ENCODE results near the gene HNRNPF.

HNRNPF gene

DNA sequence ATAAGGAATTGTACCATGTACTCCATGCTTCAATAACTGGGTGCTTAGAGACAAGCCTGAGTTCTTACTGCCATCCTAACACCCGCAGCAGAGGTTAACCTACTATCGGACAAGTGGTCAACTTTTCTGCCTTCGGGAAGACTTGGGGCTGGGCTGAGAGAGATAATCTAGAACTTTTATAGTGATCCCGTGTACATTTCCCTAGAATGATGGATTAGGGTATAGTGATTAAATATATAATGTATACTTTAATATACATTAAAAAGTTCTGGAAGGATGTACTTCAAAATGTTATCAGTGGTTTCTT lies 12.2 kb upstream of the HNRNPF start:
- no peak for DNase-seq (ENCODE audit: low spot score)

DNA sequence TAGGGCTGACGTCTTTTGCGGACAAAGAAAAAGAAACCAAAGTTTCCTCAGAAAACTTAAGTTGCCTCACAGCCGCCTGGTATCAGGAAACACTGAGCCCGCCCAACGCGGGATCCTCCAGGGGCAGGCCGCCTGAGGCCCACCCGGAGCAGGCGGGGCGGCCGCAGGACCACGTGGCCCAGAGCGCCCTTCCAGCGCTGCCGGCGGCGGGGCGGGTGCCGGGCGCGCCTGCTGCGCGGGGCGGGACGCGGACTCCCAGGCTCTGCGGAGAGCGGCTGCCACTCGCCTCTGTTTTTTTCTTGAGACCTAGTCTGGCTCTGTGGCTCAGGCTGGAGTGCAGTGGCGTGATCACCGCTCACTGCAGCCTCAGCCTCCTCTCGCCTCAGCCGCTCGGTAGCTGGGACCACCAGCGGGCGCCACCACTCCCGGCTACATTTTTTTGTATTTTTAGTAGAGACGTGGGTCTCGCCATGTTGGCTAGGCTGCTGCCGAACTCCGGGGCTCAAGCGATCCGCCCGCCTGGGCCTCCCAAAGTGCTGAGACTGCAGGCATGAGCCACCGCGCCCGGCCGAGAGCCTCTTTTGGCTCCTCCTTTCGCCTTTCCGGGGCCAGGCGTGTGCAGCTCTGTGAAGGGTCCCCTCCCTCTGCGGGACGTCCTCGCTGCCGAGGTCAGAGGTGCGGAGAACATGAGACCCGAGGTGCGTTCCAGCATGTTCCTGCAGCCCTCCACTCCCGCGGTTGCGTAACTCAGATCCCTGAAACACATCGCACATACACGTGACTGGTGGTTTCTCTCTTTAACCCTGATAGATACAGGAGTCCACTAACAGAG lies 11.6 kb upstream of the HNRNPF start:
- peak; percentile 92 for DNase-seq (ENCODE audit: low spot score)

DNA sequence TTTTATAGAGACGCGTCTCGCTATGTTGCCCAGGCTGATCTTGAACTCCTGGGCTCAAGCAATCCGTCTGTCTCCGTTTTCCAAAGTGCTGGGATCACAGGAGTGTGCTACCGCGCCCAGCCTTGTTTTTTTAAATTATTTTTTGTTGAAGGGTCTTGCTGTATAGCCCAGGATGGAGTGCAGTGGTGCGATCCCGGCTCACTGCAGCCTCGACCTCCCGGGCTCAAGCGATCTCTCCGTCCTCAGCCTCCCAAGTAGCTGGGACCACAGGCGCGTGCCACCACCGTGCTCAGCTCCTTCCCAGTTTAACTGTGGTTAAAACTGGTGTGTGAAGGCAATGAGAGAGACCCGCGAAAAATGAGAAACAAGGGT lies 11.0 kb upstream of the HNRNPF start:
- no peak for DNase-seq (ENCODE audit: low spot score)

DNA sequence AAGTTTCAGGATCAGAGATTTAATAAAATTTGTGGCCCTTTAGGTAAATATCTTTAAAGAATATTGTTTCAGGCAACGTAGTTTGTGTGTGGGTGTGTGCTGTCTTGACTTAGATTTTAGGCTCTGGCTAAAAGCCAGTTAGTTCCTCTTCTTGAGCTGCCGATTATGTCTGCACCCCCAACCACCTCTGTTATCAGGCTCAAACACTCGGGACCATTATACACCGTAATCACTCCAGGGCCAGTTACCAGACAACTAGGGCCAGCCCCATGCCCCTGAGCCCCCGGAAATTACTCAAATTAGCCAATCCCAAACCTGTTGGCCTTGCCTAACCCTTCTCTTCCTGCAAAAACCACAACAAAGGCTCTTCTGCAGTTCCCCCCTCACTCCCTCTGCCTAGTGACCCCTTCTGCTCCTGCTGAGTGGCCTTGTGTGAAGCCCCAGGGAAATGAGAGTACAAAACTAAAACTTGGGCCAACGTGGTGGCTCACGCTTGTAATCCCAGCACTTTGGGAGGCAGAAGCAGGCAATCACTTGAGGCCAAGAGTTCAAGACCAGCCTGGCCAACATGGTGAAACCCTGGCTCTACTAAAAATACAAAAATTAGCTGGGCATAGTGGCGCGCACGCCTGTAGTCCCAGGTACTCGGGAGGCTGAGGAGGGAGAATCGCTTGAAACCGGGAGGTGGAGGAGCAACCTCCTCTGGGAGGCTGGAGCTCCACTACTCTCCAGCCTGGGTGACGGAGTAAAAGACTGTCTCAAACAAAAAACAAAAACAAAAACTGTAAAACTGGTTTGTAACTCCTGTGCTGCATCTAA lies 9.2 kb upstream of the HNRNPF start:
- no peak for DNase-seq (ENCODE audit: low spot score)

DNA sequence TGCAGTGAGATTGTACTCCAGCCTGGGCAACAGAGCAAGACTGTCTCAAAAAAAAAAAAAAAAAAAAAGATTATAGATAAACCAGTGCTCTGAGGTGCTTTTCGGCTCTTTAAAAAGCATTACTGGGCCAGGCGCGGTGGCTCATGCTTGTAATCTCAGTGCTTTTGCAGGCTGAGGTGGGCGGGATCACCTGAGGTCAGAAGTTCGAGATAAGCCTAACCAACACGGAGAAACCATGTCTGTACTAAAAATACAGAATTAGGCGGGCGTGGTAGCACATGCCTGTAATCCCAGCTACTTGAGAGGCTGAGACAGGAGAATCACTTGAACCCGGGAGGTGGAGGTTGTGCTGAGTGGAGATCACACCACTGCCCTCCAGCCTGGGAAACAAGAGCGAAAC lies 6.6 kb upstream of the HNRNPF start:
- DNase-seq (ENCODE audit: low spot score): no peak

DNA sequence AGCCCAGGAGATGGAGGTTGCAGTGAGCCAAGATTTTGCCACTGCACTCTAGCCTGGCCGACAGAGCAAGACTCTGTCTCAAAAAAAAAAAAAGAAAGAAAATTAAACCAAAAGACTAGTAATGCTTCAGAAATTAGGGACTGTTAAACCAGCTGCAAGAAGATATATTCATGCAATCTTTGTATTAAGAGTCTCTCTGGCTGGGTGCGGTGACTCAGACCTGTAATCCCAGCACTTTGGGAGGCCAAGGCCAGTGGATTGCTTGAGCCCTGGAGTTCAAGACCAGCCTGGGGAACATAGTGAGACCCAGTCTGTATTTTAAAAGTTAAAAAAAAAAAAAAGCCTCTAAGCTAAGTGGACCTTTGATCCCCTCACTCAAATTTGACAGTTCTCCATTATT lies 2.5 kb upstream of the HNRNPF start:
- no peak for DNase-seq (ENCODE audit: low spot score)

DNA sequence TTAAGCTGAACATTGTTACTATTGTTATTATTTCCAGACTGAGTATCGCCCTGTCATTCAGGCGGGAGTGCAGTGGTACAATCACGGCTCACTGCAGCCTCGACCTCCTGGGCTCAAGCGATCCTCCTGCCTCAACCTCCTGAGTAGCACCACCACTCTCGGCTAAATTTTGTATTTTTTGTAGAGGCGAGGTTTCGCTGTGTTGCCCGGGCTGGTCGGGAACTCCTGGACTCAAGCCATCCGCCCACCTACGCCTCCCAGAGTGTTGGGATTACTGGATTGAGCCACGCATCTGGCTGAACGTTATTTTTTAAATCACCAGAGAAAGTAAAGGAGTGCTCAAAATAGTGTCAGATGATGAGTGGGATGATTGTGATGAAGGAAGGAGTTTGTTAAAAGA lies 1.4 kb upstream of the HNRNPF start:
- no peak for DNase-seq (ENCODE audit: low spot score)

DNA sequence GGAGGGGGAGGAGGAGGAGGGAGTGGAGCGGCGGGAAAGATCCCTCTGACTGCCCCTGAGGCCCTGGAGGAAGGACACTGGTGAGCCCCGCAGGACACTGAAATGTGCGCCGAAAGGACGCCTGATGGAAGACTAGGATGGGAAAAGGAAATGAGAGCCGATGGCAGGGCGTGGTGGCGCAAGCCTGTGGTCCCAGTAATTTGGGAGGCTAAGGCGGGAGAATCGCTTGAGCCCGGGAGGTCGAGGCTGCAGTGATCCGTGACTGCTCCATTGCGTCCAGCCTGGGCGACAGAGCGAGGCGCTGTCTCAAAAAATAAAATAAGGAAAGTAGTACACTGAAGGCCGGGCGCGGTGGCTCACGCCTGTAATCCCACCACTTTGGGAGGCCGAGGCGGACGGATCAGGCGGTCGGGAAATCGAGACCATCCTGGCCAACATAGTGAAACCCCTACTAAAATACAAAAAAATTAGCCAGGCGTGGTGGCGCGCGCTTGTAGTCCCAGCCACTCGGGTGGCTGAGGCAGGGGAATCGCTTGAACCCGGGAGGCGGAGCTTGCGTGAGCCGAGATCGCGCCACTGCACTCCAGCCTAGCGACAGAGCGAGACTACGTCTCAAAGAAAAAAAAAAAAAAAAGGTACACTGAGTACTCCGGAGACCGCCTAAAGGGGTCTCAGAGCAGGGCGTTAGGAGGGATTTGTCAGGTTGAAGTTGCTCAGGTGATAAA lies 561 bp upstream of the HNRNPF start:
- DNase-seq (ENCODE audit: low spot score): no peak

DNA sequence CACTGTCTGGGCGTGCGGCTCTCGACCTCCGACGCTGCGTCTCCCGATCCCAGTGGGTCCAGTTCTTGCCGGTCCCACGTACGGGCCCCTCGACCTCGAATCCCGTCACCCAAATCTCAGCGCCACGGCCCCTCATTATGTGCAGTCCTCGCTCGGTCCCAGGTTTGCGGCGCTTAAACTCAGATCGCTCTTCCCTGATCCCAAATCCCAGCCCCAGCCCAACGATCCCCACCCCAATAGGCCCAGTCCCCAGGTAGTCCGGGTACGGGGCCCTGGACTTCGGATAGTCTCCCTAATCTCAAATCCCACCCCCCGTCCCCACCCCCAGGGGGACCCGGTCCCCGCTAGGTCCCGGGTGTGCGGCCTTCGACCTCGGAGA lies 666 bp downstream of the HNRNPF start:
- no peak for DNase-seq (ENCODE audit: low spot score)

DNA sequence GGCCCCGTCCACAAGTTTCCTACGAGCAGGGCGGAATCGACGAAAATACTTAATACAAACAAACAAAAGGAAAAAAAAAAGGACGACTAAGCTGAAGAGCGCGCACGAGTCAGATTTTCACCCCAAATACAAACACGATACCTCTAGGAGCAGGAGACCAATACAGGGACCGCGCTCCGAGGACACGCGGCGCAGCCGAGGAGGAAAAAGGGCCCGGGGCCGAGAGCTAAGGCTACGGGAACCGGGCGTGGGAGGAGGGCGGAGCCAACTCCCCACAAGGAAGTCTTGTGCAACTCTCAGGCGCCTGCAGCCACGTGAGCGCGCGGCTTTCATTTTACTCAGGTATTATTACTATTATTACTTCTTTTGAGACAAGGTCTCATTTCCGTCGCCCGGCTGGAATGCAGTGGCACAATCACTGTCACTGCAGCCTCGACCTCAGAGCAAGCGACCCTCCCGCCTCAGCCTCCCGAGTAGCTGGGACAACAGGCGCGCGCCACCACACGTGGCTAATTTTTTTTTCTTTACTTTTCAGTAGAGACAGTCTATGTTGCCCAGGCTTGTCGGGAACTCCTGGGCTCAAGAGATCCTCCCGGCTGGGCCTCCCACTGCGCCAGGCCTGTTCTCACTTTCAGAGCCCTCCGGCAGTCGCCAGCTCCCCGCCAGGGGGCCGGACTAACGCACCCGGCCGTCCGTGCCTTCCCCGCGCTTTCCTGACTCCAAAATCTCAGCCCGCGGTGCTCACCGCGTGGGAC lies 1.2 kb downstream of the HNRNPF start:
- DNase-seq (ENCODE audit: low spot score): peak; percentile 91

DNA sequence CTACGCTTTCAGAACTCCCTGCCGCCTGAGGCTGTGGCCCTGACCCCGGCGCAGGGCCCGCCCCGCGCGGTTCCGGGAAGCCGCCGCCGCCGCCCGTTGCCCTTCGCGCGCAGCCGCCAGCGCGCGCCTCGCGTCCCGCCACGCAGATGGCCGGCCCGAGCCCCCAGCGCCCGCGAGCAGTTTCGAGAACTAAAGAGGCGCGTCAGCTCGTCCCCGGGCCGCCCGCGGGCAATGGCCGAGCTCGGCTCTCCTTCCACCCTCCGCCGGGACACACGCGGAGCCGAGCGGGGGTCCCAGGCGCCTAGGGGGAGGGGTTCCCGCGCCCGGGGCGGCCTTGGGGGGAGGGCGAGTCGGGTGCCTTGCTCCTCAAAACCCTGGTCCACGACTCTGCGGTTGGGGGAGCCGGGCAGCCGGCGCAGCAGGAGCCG lies 1.8 kb downstream of the HNRNPF start:
- DNase-seq (ENCODE audit: low spot score): peak; percentile 85

DNA sequence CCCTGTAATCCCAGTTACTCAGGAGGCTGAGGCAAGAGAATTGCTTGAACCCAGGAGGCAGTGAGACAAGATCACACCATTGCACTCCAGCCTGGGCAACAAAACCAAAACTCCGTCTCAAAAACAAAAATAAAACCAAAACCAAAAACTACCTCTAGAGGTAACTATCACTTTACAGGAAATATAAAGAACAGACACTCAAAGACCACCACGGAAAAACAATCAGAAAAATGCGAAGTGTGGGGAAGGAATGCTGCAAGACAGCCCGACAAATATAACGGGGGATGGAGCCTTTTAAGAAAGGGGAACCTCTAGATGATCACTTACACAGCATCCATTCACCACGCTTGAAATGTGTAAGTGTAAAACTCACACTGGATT lies 4.3 kb downstream of the HNRNPF start:
- DNase-seq (ENCODE audit: low spot score): no peak

DNA sequence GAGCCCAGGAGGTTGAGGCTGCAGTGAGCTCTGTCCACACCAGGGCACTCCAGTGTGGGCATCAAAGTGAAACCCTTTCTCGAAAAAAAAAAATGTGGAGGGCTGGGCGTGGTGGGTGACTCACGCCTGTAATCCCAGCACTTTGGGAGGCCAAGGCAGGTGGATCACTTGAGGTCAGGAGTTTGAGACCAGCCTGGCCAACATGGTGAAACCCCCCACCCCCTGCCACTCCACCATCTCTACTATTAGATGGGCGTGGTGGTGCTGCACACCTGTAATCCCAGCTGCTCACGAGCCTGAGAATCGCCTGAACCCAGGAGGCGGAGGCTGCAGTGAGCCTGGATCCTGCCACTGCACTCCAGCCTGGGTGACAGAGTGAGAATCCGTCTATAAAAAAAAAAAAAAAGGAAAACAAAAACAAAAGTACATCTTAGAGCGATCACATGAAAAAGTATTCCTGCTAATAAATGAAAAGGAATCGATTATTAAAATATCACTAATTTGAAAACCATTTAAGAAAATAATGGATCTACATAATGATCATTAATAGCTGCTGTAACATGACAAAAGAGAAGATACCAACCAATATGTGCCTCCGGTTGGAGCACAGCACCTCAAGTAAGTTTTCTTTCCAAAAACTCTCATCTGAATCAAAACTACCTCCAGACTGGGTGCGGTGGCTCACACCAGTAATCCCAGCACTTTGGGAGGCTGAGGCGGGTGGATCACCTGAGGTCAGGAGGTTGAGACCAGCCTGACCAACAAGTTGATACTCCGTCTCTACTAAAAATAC lies 4.9 kb downstream of the HNRNPF start:
- DNase-seq (ENCODE audit: low spot score): no peak

DNA sequence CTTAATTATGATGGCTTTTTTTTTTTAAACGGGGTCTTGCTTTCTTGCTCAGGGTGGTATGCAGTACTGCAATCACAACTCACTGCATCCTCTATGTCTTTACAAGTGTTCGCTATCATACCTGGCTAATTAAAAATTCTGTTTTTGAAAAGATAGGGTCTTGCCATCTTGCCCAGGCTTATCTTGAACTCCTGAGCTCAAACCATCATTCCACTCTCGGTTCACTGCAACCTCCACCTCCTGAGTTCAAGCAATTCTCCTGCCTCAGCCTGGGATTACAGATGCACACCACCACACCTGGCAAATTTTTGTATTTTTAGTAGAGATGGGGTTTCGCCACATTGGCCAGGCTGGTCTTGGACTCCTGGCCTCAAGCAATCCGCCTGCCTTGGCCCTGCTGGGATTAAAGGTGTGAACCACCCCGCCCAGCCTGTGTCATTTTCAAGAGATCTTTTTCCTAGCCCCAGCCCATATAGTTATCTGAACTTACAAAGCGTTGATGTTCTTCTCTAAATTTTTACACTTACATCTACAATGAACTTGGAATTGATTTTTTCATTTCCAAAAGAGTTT lies 6.0 kb downstream of the HNRNPF start:
- no peak for DNase-seq (ENCODE audit: low spot score)

DNA sequence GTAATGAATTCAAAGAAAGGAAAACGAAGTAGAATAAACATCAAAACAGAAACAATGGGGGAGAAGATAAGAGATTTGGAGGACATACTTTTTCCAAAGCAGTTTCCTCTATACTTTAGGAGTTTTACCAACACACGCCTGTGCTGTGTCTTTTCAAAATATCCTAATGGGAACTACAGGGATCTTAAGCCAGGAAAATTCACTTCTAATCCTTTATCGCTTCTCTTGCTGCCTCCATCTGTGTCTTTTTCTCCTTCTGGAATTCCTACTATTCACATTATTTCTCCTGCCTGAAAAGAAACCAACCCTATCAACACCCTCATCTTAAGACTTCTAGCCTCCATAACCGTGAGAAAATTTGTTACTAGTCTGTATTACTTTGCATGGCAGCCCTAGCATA lies 6.8 kb downstream of the HNRNPF start:
- no peak for DNase-seq (ENCODE audit: low spot score)

DNA sequence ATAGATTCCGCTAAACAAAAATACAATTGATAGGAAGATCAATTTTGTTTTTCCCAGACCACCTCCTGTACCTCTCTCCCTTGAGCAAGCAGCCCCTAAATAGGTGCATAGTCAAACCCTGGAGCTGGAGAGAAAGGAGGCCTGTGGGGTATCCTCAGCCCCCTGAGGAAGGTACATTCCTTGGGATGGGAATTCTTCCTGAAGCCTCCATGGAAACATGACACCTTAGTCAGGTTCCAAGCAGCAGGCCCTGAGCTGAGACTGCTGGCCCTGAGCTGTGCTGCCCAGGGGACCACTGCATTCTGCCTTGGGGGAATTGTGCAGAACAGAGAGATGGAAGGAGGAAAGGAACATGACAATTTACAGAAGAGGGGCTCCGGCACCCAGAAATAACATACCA lies 7.4 kb downstream of the HNRNPF start:
- no peak for DNase-seq (ENCODE audit: low spot score)

DNA sequence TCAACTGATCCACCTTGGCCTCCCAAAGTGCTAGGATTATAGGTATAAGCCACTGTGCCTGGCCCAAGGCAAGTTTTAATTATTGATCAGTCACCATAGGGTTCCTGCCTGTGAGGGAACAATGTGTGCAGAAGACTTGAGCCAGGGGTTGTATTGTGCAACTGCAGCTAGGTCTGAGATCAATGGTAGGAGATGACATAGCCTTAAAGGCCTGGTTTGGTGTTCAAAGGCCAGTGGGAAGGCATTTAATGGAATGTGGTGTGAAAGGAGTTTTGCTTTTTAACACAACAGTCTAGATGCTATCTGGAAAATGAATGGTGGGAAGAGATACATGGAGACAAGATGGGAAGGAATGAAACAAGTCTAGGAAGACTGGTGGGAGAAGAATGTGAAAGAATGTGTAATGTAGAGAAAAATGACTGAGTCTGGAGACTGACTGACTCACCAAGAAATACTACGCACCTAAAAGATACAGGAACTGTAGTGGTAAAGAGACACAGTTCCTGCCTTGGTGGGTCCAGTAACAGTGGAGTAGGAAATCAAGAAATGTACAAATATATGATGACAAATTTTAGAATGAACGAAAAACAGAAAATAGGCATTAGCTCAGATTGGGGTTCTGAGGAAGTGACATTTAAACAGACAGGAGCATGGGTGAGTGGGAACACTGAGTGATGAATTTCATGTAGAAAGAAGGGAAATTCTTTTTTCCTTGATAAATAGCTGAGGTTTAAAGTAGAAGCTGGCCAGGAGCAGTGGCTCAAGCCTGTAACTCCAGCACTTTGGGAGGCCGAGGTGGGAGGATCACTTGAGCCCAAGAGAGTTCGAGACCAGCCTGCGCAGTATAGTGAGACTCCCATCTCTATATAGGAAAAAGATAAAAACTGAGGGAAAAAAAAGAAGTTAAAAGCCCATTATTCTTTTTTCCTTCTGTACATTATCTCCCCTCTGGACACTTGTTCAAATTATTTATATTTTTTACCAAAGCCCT lies 9.4 kb downstream of the HNRNPF start:
- no peak for DNase-seq (ENCODE audit: low spot score)

DNA sequence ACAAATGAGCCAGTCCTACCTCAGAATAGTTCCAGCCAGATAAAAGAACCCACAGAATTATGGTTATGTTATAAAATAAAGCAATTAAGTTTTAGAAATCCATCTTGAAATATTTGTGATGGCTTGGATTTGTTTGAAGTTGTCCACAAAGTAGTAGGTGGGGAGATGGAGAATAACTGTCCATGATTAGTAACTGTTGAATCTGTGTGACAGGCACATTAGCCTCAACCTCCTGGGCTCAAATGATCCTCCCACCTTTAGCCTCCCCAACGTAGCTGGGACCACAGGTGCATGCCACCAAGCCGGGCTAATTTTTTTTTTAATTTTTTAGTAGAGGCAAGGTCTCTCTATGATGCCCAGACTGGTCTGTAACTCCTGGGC lies 10.1 kb downstream of the HNRNPF start:
- DNase-seq (ENCODE audit: low spot score): no peak

DNA sequence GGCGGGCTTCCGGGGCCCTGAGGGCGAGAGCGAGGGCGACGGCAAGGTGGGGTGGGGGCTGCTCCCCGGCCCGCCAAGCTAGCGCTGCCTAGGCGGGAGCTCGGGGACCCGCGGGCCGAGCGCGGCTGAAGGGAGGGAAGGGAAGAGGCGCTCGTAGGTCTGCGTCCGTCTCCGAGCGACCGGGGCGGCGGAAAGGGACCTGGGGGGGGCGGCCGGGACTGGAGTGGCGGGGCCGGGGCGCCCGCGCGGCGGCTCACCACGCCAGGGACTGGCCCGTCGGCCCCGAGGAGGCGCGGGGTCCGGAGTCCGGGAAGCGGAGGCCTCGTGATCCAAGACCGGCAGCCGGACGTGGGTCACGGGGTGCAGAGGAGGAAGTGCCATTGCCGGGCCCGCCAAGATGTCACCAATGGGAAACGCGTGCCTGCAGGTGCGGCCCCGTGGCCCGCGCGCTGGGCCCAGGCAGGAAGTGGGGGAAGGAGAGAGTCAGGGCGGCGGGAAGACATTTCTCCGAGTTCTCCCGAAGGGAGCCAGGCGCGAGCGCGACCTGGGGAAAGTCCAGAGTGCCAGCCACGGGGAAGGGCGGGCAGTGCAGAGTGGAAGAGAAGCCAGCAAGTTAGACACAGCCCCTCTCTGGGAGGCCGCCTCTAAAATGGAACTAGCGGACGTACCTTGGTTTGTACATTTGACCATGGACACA lies 11.9 kb downstream of the HNRNPF start:
- DNase-seq (ENCODE audit: low spot score): peak; percentile 85

All from left forelimb (tissue), 1 donor.